CMK (cell line): ENCODE measurements around the gene AKAP9.
"Not testable (repeated sequence)": the region's sequence is repeated elsewhere in the genome, so short reads cannot be mapped to it uniquely, and the experiment has no call there.

Experiments used
- DNase-seq: peaks from one replicate; pipeline ENCODE4 v3.0.0-alpha.2; 2010; ENCODE audit warnings: low read depth

Gene AKAP9

DNA sequence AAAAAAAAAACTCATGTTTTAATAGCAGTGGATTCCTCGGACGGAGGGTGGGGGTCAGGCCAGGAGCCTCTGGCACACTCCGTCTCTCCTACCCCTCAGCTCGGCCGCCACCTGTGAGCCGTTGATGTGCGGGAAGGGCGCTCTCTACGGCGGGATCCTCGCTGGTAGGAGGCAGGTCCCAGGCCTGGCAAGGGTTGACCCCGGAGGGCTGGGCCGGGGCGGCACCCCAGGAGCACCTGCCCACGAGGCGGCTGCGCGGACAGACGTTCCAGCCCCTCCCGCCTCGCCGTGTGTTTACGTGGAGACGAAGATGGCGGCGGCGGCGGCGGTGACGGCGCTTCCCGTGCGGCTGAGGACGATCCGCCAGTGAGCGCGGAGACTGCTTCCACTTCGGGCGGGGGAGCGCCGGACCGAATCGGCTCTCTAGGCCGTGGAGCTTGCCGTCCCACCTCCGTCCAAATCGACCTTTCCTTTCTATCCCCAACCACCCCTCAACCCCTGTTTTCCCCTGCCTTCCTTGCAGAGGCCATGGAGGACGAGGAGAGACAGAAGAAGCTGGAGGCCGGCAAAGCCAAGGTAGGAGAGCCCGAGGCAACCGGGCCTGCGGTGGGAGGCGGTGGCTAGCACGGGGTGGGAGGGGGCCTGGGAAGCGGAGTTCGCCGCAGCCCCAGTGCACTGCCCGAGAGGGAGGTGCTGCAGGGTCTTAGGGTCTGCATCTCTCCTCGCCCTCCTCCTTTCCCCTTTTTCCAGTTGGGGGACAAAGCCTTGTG lies at the start of gene AKAP9:
Gene AKAP9 (plus strand): TSS at position 291 of the 770 bp plus-strand sequence. CDS start 238 bp downstream, at position 529.
- DNase-seq, result peak; percentile 45

DNA sequence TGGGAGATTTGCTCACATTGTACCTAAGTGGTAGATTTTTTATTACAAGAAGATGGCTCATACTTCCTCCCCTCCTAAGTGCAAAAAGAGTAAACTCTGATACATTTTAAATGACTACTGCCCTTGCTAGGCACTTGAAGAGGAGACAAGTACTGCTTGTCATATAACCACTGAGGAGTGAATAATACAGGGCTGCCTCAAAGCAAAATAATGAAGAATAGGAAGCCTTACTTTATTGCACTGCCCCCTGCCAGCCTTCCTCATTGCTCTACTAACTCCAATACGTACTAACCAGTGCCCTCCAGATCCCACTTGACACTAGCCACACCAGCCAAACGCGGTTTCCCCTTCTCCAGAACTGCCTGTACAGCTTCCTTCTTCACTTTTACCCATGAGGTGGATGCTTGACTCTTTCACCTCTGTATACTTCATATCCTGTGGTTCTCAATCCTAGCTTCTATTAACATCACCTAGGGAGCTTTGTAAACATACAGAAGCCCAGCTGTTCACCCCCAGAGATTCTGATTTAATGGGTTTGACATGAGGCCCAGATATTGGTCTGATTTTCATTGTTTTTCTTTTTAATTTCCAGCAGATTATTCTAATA lies 48.5 kb upstream of the AKAP9 start:
- DNase-seq, result no peak

DNA sequence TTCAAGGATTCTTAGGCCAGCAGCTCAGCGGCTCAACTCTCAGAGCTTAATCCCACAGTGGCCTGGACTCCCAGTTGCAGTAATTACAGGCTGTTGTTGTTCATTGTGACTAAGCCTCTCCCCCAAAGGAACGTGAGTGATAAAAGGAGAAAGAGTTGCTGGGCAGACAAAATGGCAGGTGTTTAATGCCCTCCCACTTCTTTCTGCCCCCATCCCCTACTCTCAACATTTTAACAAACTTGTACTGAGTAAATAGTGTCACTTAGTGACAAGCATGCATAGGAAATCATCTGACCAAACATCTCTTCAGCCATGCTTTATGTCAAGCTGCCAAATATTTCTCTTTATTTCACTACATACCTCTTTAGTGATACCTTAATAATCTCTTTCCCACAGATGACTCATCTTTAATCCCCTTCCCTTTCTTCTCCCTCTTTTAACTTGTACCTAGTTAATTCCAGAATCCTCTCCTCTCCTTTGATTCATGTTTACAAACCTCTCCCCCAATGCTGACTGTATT lies 47.8 kb upstream of the AKAP9 start:
- DNase-seq, result no peak

DNA sequence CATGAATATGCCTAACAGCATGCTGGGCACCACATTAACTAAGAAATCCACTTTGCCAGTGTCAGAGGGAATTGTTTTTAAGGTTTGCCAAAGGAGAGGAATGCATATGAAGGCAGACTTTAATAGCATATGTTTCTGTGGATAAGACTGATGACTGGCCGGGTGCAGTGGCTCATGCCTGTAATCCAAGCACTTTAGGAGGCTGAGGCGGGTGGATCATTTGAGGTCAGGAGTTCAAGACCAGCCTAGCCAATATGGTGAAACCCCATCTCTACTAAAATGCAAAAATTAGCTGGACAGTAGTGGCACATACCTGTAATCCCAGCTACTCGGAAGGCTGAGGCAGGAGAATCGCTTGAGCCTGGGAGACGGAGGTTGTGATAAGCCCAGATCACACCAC lies 47.0 kb upstream of the AKAP9 start:
- DNase-seq, result not testable (repeated sequence)

DNA sequence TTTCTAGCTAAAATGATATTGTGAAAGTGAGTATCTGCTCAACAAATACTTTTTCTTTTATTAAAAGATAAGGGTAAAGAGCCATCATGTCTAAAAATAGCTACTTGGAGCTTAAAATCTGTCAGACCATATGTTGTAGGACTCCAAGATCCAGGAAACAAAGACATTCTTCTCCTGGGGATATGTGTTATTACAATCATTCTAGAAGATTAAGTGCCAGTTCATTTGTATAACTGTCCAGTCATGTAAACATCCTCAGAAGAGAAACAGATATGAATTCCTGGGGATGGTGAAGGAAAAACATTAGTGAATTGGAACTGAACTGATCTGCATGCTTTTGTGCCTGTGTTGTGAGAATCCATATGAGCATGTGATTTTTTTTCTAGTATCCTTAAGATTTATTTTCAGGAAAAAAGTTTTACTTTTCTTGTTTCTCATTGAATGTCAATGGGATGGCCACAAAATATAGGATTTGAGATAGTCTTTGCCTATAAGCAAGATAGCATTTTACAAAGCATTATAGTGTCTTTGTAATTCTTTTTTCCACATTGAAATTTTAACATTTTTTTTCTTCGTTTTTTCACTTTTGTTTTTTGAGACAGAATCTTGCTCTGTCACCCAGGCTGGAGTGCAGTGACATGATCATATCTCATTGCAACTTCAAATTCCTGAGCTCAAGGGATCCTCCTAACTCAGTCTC lies 45.7 kb upstream of the AKAP9 start:
- no peak for DNase-seq

DNA sequence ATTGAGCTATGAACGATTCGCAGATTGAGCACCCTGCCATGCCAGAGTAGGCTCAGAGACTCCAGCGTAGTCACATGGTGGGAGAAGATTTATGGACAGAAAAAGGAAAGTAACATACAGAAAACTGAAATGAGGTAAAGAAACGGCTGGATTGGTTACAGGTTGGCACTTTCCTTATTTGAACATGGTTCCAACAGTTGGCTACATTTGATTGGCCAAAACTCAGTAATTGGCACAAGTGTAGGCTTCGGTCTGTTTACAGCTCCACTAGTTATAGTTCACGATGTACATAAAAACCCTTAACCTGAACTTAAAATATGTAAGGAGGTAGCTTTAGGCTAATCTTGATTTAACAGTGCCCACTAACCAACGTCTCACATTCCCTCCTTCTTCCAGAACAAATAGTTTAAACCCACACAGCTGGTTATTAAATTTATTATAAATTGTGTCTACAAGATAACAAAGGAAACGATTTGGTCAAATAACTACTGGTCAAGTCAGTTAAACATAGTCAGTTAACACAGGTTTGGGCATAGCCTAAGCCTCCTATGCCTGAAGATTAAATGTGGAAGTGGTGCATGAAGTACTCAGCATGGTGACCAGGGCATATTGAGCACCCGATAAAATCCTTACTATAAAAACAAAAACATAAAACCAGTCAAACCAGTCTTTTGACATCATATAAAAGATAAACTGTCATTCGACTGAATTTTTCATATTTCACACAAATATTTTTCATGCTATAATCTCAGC lies 42.2 kb upstream of the AKAP9 start:
- no peak for DNase-seq

DNA sequence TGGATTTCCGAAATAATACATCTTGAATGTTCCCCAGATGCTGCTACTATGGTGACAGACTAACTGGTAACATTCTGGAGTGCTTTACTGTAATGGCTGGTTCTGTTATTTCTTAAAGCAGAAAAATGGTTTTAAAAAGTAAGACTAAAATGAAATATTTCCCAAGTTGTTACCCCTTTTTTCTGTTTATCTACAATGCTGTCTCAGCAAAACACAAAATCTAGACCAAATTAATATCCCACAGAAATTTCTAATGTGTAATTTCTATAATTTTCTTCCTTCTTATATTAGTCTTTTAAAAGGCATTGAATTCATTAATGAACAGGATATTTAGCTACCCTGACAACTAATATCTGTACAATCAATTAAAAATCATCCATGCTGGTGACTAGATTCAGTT lies 41.1 kb upstream of the AKAP9 start:
- no peak for DNase-seq

DNA sequence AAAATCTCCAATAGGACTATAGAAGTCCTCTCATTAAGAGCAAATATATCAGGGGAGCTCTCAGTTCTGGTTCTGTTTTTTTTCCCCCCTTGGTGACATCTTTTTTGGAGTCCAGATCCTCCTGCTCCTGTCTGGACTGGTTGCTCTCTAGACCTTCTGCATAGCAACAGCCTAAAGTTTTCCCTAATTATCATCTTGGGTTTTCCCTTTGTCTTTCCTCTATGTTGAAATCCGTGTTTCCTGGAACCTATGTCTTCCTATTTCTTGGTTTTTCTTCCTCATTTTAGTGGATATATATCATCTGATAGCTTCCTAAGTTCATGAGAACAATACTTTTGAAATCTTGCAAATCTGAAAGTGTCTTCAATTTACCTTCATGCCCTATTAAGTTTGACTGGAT lies 30.5 kb upstream of the AKAP9 start:
- no peak for DNase-seq

DNA sequence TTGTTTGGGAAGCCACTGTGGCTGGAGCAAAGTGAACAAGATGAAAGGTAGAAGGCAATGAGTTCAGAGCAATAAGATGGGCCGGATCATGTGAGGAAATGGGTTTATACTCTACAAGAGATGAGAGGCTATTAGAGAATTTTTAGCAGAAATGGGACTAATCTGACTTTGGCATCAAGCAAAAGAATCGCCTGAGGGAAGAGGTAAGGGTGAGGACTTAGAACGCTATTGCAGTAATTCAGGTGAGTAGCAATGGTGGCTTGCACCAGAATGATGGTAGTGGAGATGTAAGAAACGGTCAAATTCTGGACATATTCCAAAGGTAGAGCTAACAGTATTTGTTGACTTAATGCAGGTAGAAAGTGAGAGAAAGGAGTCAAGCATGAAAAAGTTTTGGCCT lies 29.5 kb upstream of the AKAP9 start:
- no peak for DNase-seq

DNA sequence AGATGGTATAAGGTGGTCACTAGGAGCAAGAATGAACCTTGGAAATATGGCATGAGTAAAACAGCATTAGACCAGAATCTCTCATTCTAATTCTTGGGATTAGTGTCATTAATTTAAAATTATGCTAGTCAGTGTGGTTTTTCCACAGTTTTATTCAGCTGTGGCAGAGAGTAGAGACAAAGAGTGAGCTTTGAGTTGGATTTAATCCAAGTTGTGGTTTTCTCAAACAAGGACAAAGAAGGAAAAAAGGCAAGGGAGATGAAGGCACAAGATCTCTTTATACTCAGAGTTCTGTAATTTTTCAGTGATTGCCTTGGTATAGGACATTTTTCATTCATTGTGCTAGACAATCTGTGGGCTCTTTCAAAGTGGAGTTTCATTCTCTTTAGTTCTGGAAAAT lies 28.2 kb upstream of the AKAP9 start:
- no peak for DNase-seq

DNA sequence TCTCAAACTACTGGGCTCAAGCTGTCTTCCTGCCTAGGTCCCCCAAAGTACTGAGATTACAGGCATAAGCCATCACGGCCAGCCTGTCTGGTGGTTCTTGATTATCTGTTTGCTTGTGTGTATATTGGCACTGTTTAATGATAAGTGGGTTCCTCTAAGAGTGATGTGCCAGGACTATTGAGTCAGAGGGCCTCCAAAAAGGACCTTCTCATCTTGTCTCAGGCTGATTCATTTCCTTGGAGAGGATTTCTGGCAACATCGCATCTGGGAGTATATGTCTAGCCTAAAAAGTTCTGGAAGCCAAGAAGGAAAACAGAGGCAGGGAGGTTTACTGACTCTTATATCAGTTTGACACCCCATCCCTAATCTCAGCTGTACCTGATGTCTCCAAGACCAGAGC lies 27.1 kb upstream of the AKAP9 start:
- no peak for DNase-seq

DNA sequence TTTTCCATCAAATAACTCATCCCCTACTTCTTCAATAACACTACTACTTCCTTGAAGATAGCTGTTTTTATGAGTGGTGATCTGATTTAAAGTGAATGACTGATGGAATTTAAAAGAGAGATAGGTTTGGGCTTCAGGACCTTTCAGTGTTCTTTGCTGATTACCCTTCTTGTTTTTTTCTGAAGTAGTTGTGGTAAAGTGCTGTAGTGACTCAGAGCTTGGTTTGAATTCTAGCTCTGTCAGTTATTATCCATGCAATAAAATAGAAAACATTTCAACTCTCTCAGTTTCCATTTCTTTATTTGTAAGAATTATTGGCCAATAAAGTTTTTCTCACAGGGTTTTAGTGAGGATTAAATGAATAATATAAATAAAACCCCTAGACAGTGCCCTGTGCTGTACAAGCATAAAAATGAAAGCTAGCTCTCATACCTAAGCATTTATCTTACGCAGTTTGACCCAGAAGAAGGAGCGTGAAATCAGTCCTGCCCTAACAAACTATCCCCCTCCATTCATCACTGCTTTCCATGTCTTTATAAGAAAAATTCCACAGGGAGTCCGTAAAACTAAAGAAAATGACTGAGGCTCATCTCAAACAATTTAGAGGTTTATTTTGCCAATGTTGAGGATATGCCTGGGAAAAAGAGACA lies 25.1 kb upstream of the AKAP9 start:
- DNase-seq, result no peak

DNA sequence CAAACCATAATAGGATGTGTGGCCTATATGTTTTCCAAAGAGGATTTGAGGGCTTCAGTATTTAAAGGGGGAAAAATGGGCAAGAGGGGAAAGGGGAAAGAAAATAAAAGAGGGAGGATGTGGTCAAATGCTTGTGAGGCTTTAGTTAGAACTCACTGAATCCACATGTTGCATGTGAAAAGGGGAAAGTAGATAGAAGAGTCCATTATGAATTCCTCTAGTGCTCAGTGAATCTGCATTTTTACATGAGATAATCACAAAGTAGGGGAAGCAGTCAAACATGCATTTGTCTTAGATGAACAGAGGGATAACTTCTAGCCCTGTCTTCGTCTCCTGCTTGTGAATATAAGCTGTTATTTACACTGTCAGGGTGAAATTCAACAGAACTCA lies 24.6 kb upstream of the AKAP9 start:
- no peak for DNase-seq

DNA sequence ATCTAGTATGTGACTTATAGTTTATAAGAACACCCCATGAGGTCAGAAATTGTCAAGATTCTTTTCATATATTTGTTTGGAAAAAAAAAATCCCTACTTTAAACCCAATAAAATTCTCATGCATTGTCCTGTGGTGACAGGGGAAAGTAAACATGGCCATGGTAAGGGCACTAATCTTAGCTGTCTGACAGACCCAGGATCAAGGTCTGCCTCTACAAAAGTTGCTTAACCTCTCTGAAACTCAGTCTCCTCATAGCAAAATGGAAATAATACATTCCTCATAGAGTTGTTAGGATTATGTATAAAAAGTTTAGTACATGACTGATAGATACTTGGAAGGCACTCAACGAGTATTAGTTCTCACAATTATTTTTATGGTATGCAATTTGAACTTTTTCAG lies 22.3 kb upstream of the AKAP9 start:
- DNase-seq, result no peak

DNA sequence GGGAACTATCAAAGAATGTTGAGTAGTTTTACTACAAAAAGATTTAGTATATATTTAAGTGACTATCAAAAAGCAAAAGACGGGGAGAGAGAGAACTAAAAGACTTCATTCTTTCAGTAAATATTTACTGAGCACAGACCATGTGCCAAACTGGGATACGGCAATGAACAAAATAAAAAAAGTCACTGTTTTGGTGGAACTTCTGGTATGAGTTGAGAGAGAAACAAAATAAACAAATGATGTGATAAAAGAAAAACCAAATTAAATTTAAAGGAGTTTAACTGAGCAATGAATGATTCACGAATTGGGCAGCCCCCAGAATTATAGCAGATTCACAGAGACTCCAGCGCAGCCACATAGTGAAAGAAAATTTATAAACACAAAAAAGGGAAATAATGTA lies 17.8 kb upstream of the AKAP9 start:
- no peak for DNase-seq

DNA sequence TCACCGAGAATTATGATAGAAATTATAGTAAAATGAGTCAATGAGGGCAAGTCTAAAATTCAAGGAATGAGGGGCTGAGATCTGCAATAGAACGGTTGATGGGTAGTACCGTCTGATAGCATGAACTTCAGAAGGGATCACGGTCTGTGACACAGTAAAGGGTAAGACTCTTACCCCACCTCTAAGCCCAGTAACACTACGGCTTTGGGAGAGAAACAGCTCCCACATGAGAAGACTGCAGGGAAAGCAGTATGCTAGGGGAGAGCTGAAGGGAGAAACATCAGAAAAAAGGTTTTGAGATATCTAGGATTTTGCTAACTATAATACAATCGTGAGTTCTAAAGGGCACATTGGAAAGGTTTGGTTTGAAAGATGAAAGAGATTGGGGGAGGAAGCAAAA lies 12.8 kb upstream of the AKAP9 start:
- no peak for DNase-seq

DNA sequence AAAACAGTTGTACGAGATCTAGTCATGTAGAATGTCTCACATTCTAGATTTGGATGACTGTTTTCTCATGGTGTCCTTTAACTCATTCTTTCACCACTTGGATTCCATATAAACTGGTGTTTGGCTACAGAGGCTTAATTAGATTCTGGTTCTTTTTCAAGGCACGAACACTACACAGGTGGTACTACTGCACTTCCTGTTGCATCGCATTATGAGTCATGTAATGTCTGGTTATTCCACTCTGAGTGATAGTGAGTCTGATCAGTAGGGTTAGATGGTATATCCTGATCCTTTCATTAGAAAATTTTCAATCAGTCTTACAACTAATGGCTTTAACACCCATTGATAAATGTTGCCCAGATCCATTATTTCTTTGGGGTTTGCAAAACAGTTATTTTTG lies 11.2 kb upstream of the AKAP9 start:
- no peak for DNase-seq

DNA sequence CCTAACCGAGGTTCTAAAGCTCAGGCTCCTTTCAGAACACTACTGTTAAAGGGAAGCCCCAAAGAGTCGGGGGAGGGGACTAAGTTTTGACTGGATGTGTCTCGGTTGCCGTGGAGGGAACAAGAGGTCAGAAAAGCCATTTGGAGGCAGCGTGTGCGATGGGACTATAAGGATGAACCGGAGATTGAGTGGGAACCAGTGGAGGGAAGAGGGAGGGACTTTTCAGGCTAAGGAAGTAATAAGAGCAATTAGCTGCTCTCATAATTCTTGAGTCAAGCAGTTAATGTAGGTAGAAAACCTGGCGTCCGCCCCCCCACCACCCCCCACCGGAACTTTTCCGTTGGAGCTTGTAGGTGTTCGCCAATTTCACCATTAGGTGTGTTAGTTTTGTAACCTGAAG lies 491 bp upstream of the AKAP9 start:
- no peak for DNase-seq

DNA sequence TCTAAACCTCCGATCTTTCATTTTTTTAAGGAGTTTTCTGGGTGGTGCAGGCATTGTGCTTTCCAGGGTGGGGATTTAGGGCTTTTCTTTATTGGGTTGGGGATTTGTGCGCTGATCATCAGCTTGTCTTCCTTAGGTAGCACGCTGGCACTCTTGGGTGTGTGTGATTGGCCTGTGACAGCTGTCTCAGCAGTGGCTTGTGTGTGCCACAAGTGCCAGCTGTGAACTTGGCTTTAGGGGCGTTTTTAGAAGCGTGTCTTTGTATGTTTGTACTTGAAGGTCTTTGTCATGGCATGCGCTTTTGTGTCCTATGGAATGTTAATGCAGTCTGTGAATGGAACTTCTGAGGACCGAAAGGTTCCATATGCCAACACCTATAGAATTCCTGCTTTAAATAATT lies 788 bp downstream of the AKAP9 start:
- no peak for DNase-seq

DNA sequence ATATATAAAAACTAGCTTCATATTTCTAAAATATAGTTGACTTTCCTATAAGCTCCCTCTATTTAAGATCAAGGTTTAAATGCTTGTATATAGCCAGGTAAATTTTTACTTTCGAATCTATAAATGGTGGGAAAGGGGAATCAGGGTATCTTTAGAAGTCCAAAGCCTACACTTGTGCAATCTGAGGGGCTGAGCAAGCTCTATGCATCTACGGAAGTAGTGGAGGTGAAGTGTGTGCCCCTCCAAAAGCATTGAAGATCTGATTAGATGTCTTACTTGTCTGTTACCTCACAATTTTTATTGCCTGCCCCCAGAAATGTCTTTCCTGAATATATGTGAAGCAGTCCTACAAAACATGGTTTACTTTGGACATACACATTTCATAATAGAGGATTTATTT lies 1.6 kb downstream of the AKAP9 start:
- DNase-seq, result no peak

DNA sequence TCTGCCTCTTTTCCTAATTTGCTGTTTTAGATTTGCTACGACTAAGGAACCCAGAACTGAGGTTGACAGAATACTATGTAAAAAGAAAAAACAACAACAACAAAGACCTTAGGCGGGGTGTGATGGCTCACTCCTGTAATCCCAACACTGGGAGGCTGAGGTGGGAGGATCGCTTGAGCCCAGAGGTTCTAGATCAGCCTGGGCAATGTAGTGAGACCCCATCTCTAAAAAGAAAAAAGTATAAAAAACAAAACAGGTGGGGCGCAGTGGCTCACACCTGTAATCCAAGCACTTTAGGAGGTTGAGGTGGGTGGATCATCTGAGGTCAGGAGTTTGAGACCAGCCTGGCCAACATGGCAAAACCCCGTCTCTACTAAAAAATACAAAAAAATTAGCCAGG lies 4.3 kb downstream of the AKAP9 start:
- not testable (repeated sequence) for DNase-seq

DNA sequence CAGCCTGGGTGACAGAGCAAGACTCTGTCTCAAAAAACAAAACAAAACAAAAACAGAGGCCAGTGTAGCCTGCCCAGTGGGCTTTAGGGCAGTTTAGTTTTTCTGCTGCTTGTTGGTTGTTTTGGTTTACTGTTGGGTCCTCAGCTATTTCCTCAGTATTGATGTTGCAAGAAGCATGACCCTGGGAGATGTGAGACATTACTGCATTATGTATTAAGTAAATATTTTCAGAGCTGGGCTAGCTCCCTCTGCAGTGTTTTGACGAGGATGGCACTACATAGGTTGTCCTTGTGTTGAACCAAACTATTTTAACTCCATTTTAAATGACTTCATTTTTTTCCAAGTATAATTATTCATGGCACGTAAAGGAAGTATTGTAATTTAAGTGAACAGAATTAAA lies 4.8 kb downstream of the AKAP9 start:
- no peak for DNase-seq
